Activated naive CD4-positive, alpha-beta T cell treated with anti-CD3 and anti-CD28 coated beads, Interleukin-2, amount 50 U/mL, for 16 hours (primary cell): ENCODE results near the gene IVD.

Experiments used
- DNase-seq: peaks from one replicate; pipeline ENCODE4 v3.0.0-alpha.2; 2020

IVD gene

GRCh38 chr15:40379374-40379773, 26.2 kb upstream of the IVD start:
- no peak for DNase-seq

- no peak for DNase-seq
Measured at GRCh38 chr15:40379853-40380252, 25.7 kb upstream of the IVD start.

GRCh38 chr15:40380636-40381035, 25.0 kb upstream of the IVD start:
- no peak for DNase-seq

- no peak for DNase-seq
Measured at GRCh38 chr15:40381818-40382529, 23.6 kb upstream of the IVD start.

GRCh38 chr15:40382580-40383456, 22.8 kb upstream of the IVD start, which contains the start of gene KNSTRN:
Gene KNSTRN (plus strand): TSS chr15:40382721. CDS start chr15:40382836, 115 bp downstream.
- DNase-seq: peak; percentile 93

- no peak for DNase-seq
Measured at GRCh38 chr15:40386480-40386879, 19.1 kb upstream of the IVD start.

DNA sequence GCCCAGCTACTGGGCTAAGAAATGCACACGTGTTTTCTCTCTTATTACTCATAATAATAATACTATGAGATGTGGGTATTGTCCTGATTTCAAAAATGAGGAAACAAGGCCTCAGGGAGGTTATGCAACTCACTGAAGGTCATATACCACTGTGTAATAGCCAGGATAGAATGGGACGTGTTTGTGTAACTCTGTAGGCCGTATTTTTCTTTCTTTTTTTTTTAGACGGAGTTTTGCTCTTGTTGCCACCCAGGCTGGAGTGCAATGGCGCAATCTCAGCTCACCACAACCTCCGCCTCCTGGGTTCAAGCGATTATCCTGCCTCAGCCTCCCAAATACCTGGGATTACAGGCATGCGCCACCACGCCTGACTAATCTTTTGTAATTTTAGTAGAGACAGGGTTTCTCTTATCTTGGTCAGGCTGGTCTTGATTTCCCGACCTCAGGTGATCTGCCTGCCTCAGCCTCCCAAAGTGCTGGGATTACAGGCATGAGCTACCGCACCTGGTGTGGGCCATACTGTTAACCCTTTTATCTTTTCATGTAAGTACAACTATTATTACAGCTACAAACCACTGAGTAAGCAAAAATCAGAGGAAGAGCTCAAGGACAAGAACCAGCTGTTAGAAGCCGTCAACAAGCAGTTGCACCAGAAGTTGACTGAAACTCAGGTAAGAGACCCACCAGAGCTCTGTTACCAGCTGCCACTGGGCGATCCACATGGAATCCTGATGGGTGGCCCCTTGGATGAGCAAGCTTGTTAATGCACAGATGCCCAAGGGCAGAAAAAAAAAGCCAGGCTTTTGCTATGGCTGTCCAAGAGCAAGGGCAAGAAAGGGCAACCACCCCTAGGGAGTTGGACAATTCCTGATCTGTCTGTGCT, 16.4 kb upstream of the IVD start:
- no peak for DNase-seq

DNA sequence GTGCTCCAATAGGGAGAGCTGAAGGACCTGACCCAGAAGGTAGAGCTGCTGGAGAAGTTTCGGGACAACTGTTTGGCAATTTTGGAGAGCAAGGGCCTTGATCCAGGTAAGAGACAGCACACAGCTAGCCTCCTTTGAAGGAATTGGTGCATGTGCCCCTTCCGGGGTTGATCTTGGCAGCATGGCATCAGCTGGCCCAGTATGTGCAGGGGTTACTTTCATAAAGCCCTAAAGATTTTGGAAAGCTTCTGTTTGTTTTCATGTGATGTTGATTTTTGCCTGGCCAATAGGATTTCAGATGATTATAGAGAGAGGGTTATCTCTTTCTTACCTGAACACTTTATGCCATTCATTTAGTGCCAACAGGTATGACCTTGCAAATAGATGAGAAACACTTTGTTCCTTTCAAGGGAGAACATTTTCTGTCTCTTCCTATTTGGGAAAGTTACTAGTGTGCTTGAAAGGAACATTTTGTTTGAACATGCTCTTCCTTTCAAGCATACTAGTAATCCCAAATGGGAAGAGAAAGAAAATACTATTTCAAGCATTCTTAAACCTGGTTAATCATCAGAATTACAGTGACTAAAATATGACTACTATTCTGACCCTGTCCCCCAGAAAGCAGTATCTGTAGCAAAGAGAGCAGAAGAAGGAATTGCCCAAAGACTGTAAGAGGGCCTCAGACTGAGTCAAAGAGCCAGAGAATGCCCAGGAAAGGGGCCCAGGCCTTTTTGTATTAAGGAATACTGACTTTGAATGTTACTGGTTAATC, 15.6 kb upstream of the IVD start:
- no peak for DNase-seq

DNA sequence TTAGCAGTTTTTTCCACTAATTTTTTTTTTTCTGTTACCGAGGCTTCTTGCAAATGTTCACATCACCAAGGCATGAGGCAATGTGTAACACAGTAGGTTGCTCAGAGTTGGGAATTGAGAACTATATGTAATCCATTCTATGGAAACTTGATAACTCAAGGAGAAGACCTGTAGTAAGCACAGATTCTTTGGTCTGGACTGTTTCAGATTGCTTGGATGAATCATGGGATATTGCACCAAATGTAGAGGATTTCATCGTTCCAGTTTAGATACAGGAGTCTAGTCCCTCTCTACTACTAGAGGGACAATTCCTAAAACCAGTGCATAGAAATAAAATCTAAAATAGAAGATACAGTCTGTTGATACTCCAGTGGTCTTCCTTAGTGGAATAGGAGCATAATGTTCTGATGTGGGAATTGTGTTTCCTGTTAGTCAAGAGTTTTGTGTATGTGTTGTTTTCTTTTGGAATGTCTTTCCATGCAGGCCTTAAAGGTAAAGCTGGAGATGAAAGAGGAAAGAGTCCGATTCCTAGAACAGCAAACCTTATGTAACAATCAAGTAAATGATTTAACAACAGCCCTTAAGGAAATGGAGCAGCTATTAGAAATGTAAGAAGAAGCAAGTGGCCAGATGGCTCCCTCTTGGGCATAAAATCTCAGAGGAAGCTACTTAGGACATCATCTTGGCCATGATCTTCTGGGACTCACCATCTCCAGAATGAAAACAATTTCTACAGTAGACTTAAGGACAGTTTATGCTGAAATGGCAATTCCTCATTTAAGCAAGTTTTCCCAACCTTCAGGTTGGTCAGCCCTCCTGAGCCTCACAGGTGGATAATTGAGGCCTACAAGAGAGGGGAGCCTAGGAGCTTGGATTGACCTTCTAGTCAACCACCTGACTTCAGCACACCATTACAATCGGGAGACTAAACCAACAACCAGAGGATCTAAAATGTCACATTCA, 12.3 kb upstream of the IVD start:
- DNase-seq: no peak

DNA sequence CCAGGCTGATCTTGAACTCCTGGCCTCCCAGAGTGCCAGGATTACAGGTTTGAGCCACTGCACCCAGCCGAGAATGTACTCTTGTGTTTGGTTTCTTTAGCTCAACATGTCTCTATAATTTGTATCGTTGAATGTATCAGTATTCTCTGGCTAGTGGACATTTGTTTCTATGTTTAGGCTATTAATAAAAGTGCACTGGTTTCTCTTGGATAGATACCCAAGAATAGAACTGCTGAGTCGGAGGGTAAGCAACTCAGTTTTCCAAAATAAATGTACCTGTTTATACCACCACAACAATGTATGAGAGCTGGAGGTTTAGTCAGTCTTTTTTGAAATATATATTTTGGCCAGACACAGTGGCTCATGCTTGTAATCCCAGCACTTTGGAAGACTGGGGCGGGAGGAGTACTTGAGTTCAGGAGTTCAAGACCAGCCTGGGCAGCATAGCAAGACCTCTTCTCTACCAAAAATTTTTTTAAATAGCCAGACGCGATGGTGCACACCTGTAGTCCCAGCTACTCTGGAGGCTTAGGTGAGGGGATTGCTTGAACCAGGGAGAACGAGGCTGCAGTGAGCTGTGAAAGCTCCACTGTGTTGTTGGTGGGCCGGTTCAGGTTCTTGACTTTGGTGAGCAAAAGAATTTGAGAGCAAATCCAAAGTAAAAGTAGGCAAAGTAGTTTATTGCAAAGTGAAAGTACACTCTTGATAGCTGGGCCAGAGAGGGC, 7.7 kb upstream of the IVD start:
- DNase-seq: no peak

GRCh38 chr15:40398413-40398873, 7.2 kb upstream of the IVD start:
- no peak for DNase-seq

DNA sequence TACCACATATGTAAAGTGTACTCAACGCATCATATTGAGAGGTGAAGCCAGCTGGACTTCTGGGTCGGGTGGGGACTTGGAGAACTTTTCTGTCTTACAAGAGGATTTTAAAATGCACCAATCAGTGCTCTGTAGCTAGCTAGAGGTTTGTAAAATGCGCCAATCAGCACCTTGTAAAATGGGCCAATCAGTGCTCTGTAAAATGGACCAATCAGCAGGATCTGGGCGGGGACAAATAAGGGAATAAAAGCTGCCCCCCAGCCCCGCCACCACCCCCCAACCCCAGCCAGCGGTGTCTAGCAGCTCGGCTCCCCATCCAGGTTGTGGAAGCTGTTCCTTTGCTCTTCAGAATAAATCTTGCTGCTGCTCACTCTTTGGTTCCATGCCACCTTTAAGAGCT, 6.2 kb upstream of the IVD start:
- no peak for DNase-seq

GRCh38 chr15:40407330-40407990, 1.9 kb downstream of the IVD start:
- no peak for DNase-seq

DNA sequence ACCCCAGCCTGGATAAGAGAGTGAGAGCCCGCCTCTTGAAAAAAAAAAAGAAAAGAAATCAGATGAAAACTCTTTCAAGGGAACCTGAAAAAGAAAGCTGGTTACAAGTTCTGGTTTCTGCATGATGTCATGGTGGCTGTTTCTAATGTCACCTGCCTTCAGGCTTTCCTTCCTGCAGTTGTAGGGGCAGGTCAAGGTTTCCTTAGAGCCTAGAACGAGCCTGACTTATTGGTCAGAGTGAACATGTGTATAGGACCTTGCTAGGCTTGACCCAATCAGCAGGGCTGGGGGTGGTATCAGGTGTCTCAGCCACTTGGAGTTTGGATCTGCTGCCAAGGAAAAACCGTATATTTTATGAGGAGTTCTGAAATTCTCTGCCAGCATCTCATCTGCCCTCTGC, 3.8 kb downstream of the IVD start:
- no peak for DNase-seq

DNA sequence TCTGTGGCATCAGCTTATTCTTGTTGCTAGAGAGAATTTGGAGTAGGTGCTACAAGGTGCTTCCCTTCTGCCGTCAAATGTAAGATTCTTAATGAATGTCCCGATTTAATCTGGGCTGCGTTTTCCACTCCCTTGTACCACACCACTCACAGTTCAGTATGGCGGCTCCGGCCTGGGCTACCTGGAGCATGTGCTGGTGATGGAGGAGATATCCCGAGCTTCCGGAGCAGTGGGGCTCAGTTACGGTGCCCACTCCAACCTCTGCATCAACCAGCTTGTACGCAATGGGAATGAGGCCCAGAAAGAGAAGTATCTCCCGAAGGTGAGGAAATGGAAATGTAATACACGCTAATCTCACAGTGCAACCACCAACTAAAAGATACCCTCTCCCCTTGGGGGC, 4.9 kb downstream of the IVD start:
- no peak for DNase-seq

DNA sequence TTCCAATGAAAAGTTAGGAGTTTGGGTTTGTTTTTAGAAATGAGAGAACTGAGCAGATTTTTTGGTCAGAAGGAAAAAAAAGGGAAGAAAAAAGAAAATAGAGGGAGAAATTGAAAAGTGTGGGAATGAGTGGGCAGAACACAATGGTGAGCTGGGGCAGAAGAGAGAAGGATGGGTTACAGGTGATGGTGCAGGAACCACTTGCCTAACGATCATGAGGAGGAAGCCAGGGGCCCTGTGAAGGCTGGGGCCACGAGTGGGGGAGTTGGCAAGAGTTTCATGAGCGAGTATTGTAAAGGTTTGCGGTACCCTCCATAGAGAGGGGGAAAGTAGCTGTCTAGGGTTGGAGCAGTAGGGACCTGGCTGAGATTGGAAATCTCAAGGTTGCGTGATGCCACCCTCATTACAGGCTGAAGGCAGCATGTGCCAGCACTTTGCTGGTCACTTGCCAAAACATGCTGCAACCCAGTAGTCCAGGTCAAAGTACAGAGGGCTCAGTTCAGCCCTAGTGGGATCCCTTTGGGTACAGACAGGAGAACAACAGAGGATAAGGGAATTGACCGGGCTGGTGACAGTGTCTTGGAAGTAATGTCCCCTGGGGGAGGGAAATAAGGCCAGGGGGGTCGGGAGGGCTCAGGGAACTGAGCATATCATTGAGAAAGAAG, 6.6 kb downstream of the IVD start:
- DNase-seq: no peak

DNA sequence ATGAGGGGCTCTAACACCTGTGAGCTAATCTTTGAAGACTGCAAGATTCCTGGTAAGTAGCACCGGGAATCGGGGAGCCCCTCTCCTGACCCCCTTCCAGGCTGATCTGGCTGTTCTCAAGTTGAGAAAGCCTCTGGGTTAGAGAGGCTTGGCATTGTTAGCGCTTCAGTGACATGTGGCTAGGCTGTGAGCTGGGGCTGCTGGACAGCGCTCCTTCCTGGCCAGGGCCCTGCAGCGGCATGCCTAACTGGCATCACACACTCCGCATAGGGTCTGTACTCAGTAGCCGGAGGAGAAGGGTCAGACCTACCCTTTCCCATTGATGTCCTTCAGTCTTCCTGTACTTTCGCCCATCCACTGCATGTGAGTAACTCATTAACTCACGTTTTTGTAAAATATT, 7.4 kb downstream of the IVD start:
- no peak for DNase-seq

- DNase-seq: no peak
Measured at GRCh38 chr15:40414816-40415215, 9.2 kb downstream of the IVD start.

GRCh38 chr15:40415226-40415625, 9.6 kb downstream of the IVD start:
- no peak for DNase-seq
